Brain microvascular endothelial cell (primary cell): Measurements from ENCODE around the gene FAM110C.
"Not testable (repeated sequence)": the region's sequence is repeated elsewhere in the genome, so short reads cannot be mapped to it uniquely, and the experiment has no call there.

ENCODE experiments used
- DNase-seq: peaks from one replicate; pipeline ENCODE4 v3.0.0-alpha.2; 2020
- H3K27ac ChIP-seq: fragments of 250-450 bp; sonication (Bioruptor Pico); 2 replicates; pipeline ENCODE4 v1.5.1; 2020; ENCODE audit warnings: mild to moderate bottlenecking, moderate library complexity
- H3K27me3 ChIP-seq: fragments of 250-450 bp; sonication (Bioruptor Pico); replicated peaks from 2 replicates; pipeline ENCODE4 v1.5.1; 2020; ENCODE audit warnings: mild to moderate bottlenecking
- H3K36me3 ChIP-seq: fragments of 250-450 bp; sonication (Bioruptor Pico); replicated peaks from 2 replicates; pipeline ENCODE4 v1.5.1; 2020; ENCODE audit warnings: mild to moderate bottlenecking
- H3K4me3 ChIP-seq: 2 replicates; pipeline ENCODE4 v1.5.1; 2011; ENCODE audit warnings: low read depth, mild to moderate bottlenecking, control low read depth, low read length, moderate library complexity
- in situ Hi-C: cut with HindIII; loops from 2 replicates; pipeline ENCODE4 v1.10.0; 2017; ENCODE audit warnings: low sequenced_read_pairs, low pct_ligation_motif_present
- TF ChIP-seq, protein P1 (sequence below): IDR thresholded peaks from 2 replicates; pipeline ENCODE4 v1.5.1; 2011; ENCODE audit warnings: low read depth, mild to moderate bottlenecking, moderate library complexity, low read length, control low read depth, inconsistent platforms; ENCODE audit errors: missing control alignments

FAM110C gene

DNA sequence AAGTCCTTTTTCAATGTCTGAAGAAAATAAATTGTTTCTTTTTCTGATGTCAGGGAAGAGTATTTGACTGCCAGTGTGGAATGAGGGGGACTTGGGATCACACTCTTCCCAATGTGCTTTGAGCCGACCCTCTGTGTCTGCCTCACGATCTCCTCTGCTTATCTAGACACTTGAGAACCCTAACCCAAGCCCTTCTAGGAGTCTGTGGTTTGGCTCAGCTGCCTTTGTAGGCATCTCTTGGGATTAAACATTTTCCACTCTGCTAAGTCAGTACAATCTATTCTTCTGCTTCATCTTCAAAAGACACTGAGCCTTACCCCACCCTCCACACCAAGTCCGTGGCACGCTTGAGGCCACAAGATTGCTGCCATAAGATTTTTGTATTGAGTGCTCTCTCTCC, 19.4 kb downstream of the FAM110C start:
- H3K27me3 ChIP-seq: no peaks in the 10 kb centered on the region
- H3K4me3 ChIP-seq: no peak overlapping the region
- in situ Hi-C loops: no loop called here
- TF ChIP-seq, protein P1, sequence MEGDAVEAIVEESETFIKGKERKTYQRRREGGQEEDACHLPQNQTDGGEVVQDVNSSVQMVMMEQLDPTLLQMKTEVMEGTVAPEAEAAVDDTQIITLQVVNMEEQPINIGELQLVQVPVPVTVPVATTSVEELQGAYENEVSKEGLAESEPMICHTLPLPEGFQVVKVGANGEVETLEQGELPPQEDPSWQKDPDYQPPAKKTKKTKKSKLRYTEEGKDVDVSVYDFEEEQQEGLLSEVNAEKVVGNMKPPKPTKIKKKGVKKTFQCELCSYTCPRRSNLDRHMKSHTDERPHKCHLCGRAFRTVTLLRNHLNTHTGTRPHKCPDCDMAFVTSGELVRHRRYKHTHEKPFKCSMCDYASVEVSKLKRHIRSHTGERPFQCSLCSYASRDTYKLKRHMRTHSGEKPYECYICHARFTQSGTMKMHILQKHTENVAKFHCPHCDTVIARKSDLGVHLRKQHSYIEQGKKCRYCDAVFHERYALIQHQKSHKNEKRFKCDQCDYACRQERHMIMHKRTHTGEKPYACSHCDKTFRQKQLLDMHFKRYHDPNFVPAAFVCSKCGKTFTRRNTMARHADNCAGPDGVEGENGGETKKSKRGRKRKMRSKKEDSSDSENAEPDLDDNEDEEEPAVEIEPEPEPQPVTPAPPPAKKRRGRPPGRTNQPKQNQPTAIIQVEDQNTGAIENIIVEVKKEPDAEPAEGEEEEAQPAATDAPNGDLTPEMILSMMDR: no peak
- DNase-seq: no peak
- H3K27ac ChIP-seq: no peak overlapping the region
- H3K36me3 ChIP-seq: no peaks in the 10 kb centered on the region

DNA sequence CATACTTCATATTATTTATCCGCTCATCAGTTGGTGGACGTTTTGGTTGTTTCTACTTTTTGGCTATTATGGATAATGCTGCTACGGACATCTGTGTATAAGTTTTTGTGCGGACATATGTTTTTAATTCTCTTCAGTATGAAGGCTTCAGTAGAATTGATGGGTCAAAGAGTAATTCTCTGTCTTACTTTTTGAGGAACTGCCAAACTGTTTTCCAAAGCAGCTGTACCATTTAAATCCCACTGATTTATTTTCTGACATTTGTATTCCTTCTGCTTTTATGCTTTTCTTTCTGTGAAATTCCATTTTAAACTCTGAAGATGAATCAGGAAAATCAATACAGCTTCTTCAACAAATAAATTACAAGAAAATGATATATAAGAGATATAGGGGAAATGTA, 20.8 kb downstream of the FAM110C start:
- no peak overlapping the region for H3K4me3 ChIP-seq
- H3K36me3 ChIP-seq: no peaks in the 10 kb centered on the region
- TF ChIP-seq, protein P1: no peak
- no peaks in the 10 kb centered on the region for H3K27me3 ChIP-seq
- in situ Hi-C loops: no loop called here
- no peak overlapping the region for H3K27ac ChIP-seq
- no peak for DNase-seq

DNA sequence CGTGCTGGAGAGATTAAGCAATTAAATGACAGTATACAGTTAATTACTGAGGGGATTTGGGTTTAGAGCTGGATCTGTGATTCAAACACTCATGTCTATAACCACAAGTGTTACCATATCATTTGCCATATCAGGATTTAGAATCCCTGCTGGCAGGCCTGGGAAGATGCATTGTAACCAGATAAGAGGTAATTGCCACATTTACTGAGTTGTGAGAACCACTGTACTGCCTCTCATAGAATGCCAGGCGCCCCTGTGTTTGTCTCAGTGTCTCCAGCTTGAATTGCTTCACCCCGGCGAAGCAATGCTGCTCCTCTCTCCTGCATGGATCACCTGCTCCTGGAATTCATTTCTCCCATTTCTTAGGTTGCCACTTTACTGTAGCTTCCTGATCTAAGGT, 21.7 kb downstream of the FAM110C start:
- H3K27me3 ChIP-seq, H3K4me3 ChIP-seq, H3K27ac ChIP-seq, in situ Hi-C loops, DNase-seq, H3K36me3 ChIP-seq: not testable (repeated sequence)

DNA sequence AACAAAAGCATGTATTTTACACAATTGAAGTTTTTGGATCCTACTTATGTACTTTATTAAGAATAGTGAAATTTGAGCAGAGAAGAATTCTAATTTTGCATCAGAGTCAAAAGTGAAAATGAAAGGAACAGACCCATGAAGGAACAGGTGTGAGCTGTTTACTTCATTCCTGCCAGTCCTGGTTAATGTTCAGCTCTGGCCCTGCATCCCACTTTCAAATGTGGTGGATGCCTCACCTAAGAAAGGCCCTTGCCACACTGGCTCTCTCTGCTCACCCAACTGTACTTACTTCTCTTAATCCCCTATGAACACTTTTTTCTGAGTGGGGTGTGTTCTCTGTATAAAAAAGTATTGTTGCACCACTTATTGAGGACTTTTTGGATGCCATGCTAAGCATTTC, 22.2 kb downstream of the FAM110C start:
- no peaks in the 10 kb centered on the region for H3K36me3 ChIP-seq
- TF ChIP-seq, protein P1: no peak
- in situ Hi-C loops: no loop called here
- no peak overlapping the region for H3K4me3 ChIP-seq
- H3K27ac ChIP-seq: no peak overlapping the region
- H3K27me3 ChIP-seq: no peaks in the 10 kb centered on the region
- DNase-seq: no peak

DNA sequence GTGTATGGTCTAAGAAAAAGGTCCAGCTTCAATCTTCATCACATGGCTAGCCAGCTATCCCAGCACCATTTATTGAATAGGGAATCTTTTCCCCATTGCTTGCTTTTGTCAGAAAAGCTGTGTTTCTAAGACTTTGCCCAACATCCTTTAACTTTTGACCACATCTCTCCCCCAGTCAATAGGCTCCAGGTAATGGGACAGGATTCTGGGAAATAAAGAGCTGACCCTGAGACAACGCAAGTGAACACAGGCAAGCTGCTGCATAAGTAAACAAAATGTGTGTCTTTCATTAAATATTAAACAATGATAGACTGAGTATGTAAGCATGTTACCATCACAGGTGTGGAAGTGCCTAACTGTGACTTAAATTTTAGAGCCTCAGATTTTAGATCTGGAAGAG, 23.0 kb downstream of the FAM110C start:
- Histone ChIP-seq H3K4me3 (no peak overlapping the region), H3K27ac (no peak overlapping the region), H3K36me3 (no peaks in the 10 kb centered on the region), H3K27me3 (no peaks in the 10 kb centered on the region)
- no peak for DNase-seq
- TF ChIP-seq, protein P1: no peak
- in situ Hi-C loops: no loop called here

DNA sequence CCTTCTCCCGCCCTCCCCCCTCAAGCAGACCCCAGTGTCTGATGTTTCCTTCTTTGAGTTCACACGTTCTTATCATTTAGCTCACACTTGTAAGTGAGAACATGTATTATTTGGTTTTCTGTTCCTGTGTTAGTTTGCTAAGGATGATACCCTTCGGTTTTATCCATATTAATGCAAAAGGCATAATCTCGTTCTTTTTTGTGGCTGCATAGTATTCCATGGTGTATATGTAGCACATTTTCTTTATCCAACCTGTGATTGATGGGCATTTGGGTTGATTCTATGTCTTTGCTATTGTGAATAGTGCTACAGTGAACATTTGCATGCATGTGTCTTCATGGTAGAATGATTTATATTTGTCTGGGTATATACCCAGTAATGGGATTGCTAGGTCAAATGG, 24.1 kb downstream of the FAM110C start:
- H3K27me3 ChIP-seq, H3K4me3 ChIP-seq, in situ Hi-C loops, DNase-seq, H3K27ac ChIP-seq, H3K36me3 ChIP-seq: not testable (repeated sequence)

DNA sequence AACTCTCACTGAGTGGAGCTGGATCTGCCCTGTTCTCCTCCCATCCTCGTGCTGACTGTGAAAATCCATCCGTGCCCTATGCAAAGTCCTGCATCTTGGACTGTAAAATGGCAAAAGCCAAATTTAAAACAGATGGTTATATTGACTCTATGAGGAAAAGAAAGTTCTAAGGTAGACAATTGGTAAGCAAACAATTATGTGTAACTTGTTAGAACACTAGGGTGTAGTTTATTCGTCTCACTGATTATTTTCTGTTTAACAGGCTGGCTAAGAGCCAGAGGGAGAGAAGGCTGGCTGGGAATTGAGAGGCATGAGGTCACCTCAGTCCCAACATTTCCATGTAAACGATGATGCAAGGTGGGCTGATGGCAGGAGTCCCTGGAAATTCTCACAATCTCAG, 26.0 kb downstream of the FAM110C start:
- DNase-seq, H3K4me3 ChIP-seq, H3K27me3 ChIP-seq, in situ Hi-C loops, H3K27ac ChIP-seq, H3K36me3 ChIP-seq: not testable (repeated sequence)
